ENCODE measurements around the gene CAV3. TPM values are rescaled to one million over a fixed set of nuclear protein-coding genes. Genes with fewer than 3 reads are reported as not detected.
"Not testable (repeated sequence)": the region's sequence is repeated elsewhere in the genome, so short reads cannot be mapped to it uniquely, and the experiment has no call there.

The CAV3 gene
- 0.08 TPM for polyA plus RNA-seq (2013)

- 93% methylated on average over 22 of the region's 23 CpGs for WGBS (ENCODE audit: insufficient coverage)
- no peaks in the 10 kb centered on the region for H3K9me3 ChIP-seq (ENCODE audit: control extremely low read depth in 1 of 5, control insufficient read depth in 4 of 5, insufficient read depth in 2 of 5, low read depth in 1 of 5, low read length in 4 of 5)
- no peaks in the 10 kb centered on the region for H3K4me1 ChIP-seq (ENCODE audit: control extremely low read depth in 1 of 4, control insufficient read depth in 4 of 4, insufficient read depth in 4 of 4, low read length in 3 of 4)
- no peak within 1 kb of the TSS for H3K27ac ChIP-seq (ENCODE audit: insufficient read depth in 1 of 2, low read depth in 1 of 2, low read length in 2 of 2, poor library complexity in 1 of 2, severe bottlenecking in 2 of 2)
- no peaks in the 10 kb centered on the region for H3K36me3 ChIP-seq (ENCODE audit: control insufficient read depth in 4 of 4, insufficient read depth in 4 of 4, low read length in 3 of 4)
- no peak for DNase-seq
- POLR2A ChIA-PET: no interaction called here
- CTCF ChIA-PET: interaction anchor here (1.0 kb wide), 1 partner anchor 11 kb away, joined by 3 read pairs; no protein-coding TSS in a partner anchor
- H3K27me3 ChIP-seq (replicated peaks in 2 of 5; ENCODE audit: control insufficient read depth in 4 of 5, insufficient read depth in 5 of 5, low read length in 4 of 5): peaks cover 0 to 2% (median 0%) of the 10 kb centered on the region in 5 experiments
- no peak within 1 kb of the TSS for H3K4me3 ChIP-seq (ENCODE audit: control insufficient read depth in 1 of 7, extremely low read depth in 1 of 7, insufficient read depth in 4 of 7, low read depth in 2 of 7, low read length in 6 of 7)
Measured at GRCh38 chr3:8733332-8734094, at the start of gene CAV3. Gene CAV3, plus strand, starts transcription at chr3:8733802. Its CDS starts 75 bp downstream, at chr3:8733877.

- not testable (repeated sequence) for H3K4me3 ChIP-seq (ENCODE audit: control insufficient read depth in 1 of 7, extremely low read depth in 1 of 7, insufficient read depth in 4 of 7, low read depth in 2 of 7, low read length in 6 of 7)
- 80% methylated on average over 1 of the region's 6 CpGs for WGBS (ENCODE audit: insufficient coverage)
Measured at GRCh38 chr3:8684992-8685391, 48.6 kb upstream of the CAV3 start.

GRCh38 chr3:8691295-8691694, 42.3 kb upstream of the CAV3 start:
- WGBS (ENCODE audit: insufficient coverage): no CpG with 5 or more reads among the region's 9 CpGs
- DNase-seq; H3K36me3 ChIP-seq (ENCODE audit: control insufficient read depth in 4 of 4, insufficient read depth in 4 of 4, low read length in 3 of 4); H3K27ac ChIP-seq (ENCODE audit: insufficient read depth in 1 of 2, low read depth in 1 of 2, low read length in 2 of 2, poor library complexity in 1 of 2, severe bottlenecking in 2 of 2); POLR2A ChIA-PET; H3K9me3 ChIP-seq (ENCODE audit: control extremely low read depth in 1 of 5, control insufficient read depth in 4 of 5, insufficient read depth in 2 of 5, low read depth in 1 of 5, low read length in 4 of 5); H3K27me3 ChIP-seq (replicated peaks in 2 of 5; ENCODE audit: control insufficient read depth in 4 of 5, insufficient read depth in 5 of 5, low read length in 4 of 5); H3K4me1 ChIP-seq (ENCODE audit: control extremely low read depth in 1 of 4, control insufficient read depth in 4 of 4, insufficient read depth in 4 of 4, low read length in 3 of 4); CTCF ChIA-PET; H3K4me3 ChIP-seq (ENCODE audit: control insufficient read depth in 1 of 7, extremely low read depth in 1 of 7, insufficient read depth in 4 of 7, low read depth in 2 of 7, low read length in 6 of 7): not testable (repeated sequence)

More at GRCh38 chr3:8684992-8685391, 48.6 kb upstream of the CAV3 start:
- CTCF ChIA-PET; H3K27me3 ChIP-seq (replicated peaks in 2 of 5; ENCODE audit: control insufficient read depth in 4 of 5, insufficient read depth in 5 of 5, low read length in 4 of 5); DNase-seq; H3K27ac ChIP-seq (ENCODE audit: insufficient read depth in 1 of 2, low read depth in 1 of 2, low read length in 2 of 2, poor library complexity in 1 of 2, severe bottlenecking in 2 of 2); H3K9me3 ChIP-seq (ENCODE audit: control extremely low read depth in 1 of 5, control insufficient read depth in 4 of 5, insufficient read depth in 2 of 5, low read depth in 1 of 5, low read length in 4 of 5); H3K36me3 ChIP-seq (ENCODE audit: control insufficient read depth in 4 of 4, insufficient read depth in 4 of 4, low read length in 3 of 4); POLR2A ChIA-PET; H3K4me1 ChIP-seq (ENCODE audit: control extremely low read depth in 1 of 4, control insufficient read depth in 4 of 4, insufficient read depth in 4 of 4, low read length in 3 of 4): not testable (repeated sequence)

- 23% methylated on average over 2 of the region's 3 CpGs for WGBS (ENCODE audit: insufficient coverage)
- no peak for DNase-seq
- Histone ChIP-seq H3K27ac (ENCODE audit: insufficient read depth in 1 of 2, low read depth in 1 of 2, low read length in 2 of 2, poor library complexity in 1 of 2, severe bottlenecking in 2 of 2) (no peak overlapping the region), H3K36me3 (ENCODE audit: control insufficient read depth in 4 of 4, insufficient read depth in 4 of 4, low read length in 3 of 4) (no peaks in the 10 kb centered on the region), H3K27me3 (replicated peaks in 2 of 5; ENCODE audit: control insufficient read depth in 4 of 5, insufficient read depth in 5 of 5, low read length in 4 of 5) (peaks cover 0 to 2% (median 0%) of the 10 kb centered on the region in 5 experiments), H3K4me1 (ENCODE audit: control extremely low read depth in 1 of 4, control insufficient read depth in 4 of 4, insufficient read depth in 4 of 4, low read length in 3 of 4) (no peaks in the 10 kb centered on the region), H3K4me3 (ENCODE audit: control insufficient read depth in 1 of 7, extremely low read depth in 1 of 7, insufficient read depth in 4 of 7, low read depth in 2 of 7, low read length in 6 of 7) (no peak overlapping the region), H3K9me3 (ENCODE audit: control extremely low read depth in 1 of 5, control insufficient read depth in 4 of 5, insufficient read depth in 2 of 5, low read depth in 1 of 5, low read length in 4 of 5) (peaks cover 0 to 28% (median 8%) of the 10 kb centered on the region in 5 experiments)
- ChIA-PET POLR2A (no interaction called here), CTCF (no interaction called here)
Measured at GRCh38 chr3:8702560-8702959, 31.0 kb upstream of the CAV3 start.

- ChIA-PET POLR2A (no interaction called here), CTCF (no interaction called here)
- no peaks in the 10 kb centered on the region for H3K4me1 ChIP-seq (ENCODE audit: control extremely low read depth in 1 of 4, control insufficient read depth in 4 of 4, insufficient read depth in 4 of 4, low read length in 3 of 4)
- no peak overlapping the region for H3K27ac ChIP-seq (ENCODE audit: insufficient read depth in 1 of 2, low read depth in 1 of 2, low read length in 2 of 2, poor library complexity in 1 of 2, severe bottlenecking in 2 of 2)
- peaks cover 0 to 2% (median 0%) of the 10 kb centered on the region in 5 experiments for H3K27me3 ChIP-seq (replicated peaks in 2 of 5; ENCODE audit: control insufficient read depth in 4 of 5, insufficient read depth in 5 of 5, low read length in 4 of 5)
- H3K4me3 ChIP-seq (ENCODE audit: control insufficient read depth in 1 of 7, extremely low read depth in 1 of 7, insufficient read depth in 4 of 7, low read depth in 2 of 7, low read length in 6 of 7): no peak overlapping the region
- DNase-seq: no peak
- 100% methylated on average over 1 of the region's 3 CpGs for WGBS (ENCODE audit: insufficient coverage)
- peaks cover 0 to 9% (median 3%) of the 10 kb centered on the region in 5 experiments for H3K9me3 ChIP-seq (ENCODE audit: control extremely low read depth in 1 of 5, control insufficient read depth in 4 of 5, insufficient read depth in 2 of 5, low read depth in 1 of 5, low read length in 4 of 5)
- H3K36me3 ChIP-seq (ENCODE audit: control insufficient read depth in 4 of 4, insufficient read depth in 4 of 4, low read length in 3 of 4): no peaks in the 10 kb centered on the region
Measured at GRCh38 chr3:8705575-8705974, 28.0 kb upstream of the CAV3 start.

- ChIA-PET POLR2A (no interaction called here), CTCF (interaction anchor here (2.0 kb wide), 1 partner anchor 46 kb away, joined by 5 read pairs; no protein-coding TSS in a partner anchor)
- Histone ChIP-seq H3K27me3 (replicated peaks in 2 of 5; ENCODE audit: control insufficient read depth in 4 of 5, insufficient read depth in 5 of 5, low read length in 4 of 5) (peaks cover 0 to 4% (median 0%) of the 10 kb centered on the region in 5 experiments), H3K4me1 (ENCODE audit: control extremely low read depth in 1 of 4, control insufficient read depth in 4 of 4, insufficient read depth in 4 of 4, low read length in 3 of 4) (no peaks in the 10 kb centered on the region), H3K9me3 (ENCODE audit: control extremely low read depth in 1 of 5, control insufficient read depth in 4 of 5, insufficient read depth in 2 of 5, low read depth in 1 of 5, low read length in 4 of 5) (peaks cover 0 to 8% (median 3%) of the 10 kb centered on the region in 5 experiments), H3K36me3 (ENCODE audit: control insufficient read depth in 4 of 4, insufficient read depth in 4 of 4, low read length in 3 of 4) (no peaks in the 10 kb centered on the region), H3K27ac (ENCODE audit: insufficient read depth in 1 of 2, low read depth in 1 of 2, low read length in 2 of 2, poor library complexity in 1 of 2, severe bottlenecking in 2 of 2) (no peak overlapping the region), H3K4me3 (ENCODE audit: control insufficient read depth in 1 of 7, extremely low read depth in 1 of 7, insufficient read depth in 4 of 7, low read depth in 2 of 7, low read length in 6 of 7) (no peak overlapping the region)
- no peak for DNase-seq
- 75% methylated on average over 5 of the region's 5 CpGs for WGBS (ENCODE audit: insufficient coverage)
Measured at GRCh38 chr3:8709287-8709686, 24.3 kb upstream of the CAV3 start.

- H3K27ac ChIP-seq (ENCODE audit: insufficient read depth in 1 of 2, low read depth in 1 of 2, low read length in 2 of 2, poor library complexity in 1 of 2, severe bottlenecking in 2 of 2): no peak overlapping the region
- no peaks in the 10 kb centered on the region for H3K4me1 ChIP-seq (ENCODE audit: control extremely low read depth in 1 of 4, control insufficient read depth in 4 of 4, insufficient read depth in 4 of 4, low read length in 3 of 4)
- H3K4me3 ChIP-seq (ENCODE audit: control insufficient read depth in 1 of 7, extremely low read depth in 1 of 7, insufficient read depth in 4 of 7, low read depth in 2 of 7, low read length in 6 of 7): no peak overlapping the region
- CTCF ChIA-PET: interaction anchor here (2.0 kb wide), 1 partner anchor 47 kb away, joined by 5 read pairs; no protein-coding TSS in a partner anchor
- no peaks in the 10 kb centered on the region for H3K36me3 ChIP-seq (ENCODE audit: control insufficient read depth in 4 of 4, insufficient read depth in 4 of 4, low read length in 3 of 4)
- peaks cover 0 to 4% (median 0%) of the 10 kb centered on the region in 5 experiments for H3K27me3 ChIP-seq (replicated peaks in 2 of 5; ENCODE audit: control insufficient read depth in 4 of 5, insufficient read depth in 5 of 5, low read length in 4 of 5)
- POLR2A ChIA-PET: no interaction called here
- DNase-seq: no peak
- H3K9me3 ChIP-seq (ENCODE audit: control extremely low read depth in 1 of 5, control insufficient read depth in 4 of 5, insufficient read depth in 2 of 5, low read depth in 1 of 5, low read length in 4 of 5): peaks cover 0 to 8% (median 3%) of the 10 kb centered on the region in 5 experiments
- 86% methylated on average over 5 of the region's 8 CpGs for WGBS (ENCODE audit: insufficient coverage)
Measured at GRCh38 chr3:8709801-8710507, 23.6 kb upstream of the CAV3 start.

Measured in common myeloid progenitor, CD34-positive (primary cell).